GM19324 (cell line): ENCODE measurements around the gene STK4.

Experiments
- ATAC-seq: cut with Tn5 transposase; IDR thresholded peaks from one replicate; pipeline ENCODE4 v1.9.1; 2021; ENCODE audit warnings: mild to moderate bottlenecking, moderate library complexity; ENCODE audit not compliant: unreplicated experiment, low FRiP score

The STK4 gene

DNA sequence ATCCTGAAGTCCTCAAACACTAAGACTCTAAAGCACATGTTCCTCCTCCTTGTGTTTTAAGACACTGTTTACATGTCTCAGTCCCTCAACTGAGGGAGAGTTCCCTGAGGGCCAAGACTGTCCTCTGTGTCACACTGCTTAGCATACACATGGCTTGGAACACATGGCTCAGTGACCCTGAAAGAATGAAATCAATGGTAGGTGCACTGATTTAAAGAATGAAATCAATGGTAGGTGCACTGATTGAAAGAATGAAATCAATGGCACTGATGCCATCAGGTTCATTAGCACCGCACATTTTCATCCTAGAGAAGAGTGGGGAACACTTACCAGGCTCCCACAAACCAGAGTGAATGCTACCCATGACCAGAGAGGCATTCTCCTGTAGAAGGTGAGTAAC, 15.9 kb upstream of the STK4 start:
- ATAC-seq, result no peak

GRCh38 chr20:44952731-44953130, 13.6 kb upstream of the STK4 start:
- ATAC-seq, result no peak

DNA sequence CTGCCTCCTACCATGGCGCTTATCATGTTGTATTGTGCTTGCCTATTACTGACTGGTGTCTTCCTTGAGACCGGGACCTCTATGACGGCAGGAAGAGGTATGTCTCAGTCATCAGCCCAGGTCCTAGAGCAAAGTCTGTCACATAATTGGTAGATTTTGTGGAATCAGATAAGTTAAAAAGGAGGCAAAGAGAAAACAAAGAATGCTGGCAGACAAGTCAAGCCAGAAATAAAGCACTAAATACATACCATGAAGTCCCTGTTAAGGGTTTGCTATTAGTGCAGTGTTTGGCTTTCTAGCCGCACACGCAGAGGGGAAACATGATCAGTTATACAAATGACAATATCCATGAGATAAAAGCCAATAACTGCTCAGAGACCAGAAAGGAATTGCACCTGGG, 12.1 kb upstream of the STK4 start:
- no peak for ATAC-seq

GRCh38 chr20:44955270-44955669, 11.0 kb upstream of the STK4 start:
- no peak for ATAC-seq

DNA sequence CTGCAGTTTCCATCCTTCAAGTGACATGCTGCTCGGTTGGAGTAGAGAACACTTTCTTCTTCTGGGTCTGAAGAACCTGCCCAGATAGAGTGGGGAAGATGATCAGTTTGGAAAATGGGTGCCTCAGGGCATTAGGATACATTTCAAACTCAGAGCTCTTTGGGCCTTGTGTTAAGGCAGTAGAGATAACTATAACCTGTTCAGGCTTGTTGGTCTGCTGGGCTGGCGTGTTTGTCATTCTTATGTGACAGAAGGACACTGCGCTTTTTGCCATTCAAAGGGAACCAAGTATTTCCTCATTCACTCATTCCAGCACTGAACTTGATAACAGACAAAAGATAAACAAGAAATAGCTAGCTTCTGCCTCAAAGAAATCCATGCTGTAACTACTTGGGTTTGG, 9.9 kb upstream of the STK4 start:
- no peak for ATAC-seq

DNA sequence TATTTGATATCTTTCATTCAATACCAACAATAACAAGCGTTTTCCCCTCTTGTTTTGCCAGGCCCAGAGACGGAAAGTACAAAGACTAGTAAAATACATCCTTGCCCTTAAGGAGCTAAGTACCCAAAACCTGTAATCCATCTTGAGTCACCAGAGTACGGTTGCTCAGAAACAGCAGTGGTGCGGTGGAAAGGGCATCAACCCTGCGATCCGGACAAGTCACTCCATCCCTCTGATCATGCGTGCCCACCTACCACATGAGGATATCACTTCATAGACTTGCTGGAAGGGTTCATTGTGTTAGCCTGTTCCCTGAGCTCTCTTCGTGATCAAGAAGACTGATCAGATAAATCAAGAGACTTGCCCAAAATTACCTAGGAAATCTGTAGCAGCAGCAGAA, 8.0 kb upstream of the STK4 start:
- ATAC-seq, result no peak

- no peak for ATAC-seq
These were observed 7.2 kb upstream of the STK4 start for GRCh38 chr20:44959082-44959637.

DNA sequence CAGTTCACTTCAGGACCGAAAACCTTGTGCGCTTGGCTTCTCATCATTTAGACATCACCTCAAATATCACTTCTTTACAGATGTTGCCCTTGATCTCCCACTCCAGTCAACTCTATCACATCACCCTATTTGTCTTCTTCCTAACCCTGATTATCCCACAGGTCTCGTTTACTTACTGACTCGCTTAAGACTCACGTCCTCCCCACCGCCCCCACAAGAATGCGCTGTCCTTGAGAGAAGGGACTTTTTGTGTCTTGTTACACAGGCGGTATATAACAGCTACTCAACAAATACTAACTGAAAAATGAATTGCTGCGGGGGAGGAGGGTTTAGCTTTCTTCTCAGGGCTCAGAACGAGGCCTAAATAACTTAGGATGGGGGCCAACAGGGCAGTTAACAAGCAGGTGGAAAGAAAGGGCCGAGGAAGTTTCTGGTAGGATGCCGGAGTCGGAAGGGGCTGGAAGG, 6.6 kb upstream of the STK4 start:
- ATAC-seq, result no peak

DNA sequence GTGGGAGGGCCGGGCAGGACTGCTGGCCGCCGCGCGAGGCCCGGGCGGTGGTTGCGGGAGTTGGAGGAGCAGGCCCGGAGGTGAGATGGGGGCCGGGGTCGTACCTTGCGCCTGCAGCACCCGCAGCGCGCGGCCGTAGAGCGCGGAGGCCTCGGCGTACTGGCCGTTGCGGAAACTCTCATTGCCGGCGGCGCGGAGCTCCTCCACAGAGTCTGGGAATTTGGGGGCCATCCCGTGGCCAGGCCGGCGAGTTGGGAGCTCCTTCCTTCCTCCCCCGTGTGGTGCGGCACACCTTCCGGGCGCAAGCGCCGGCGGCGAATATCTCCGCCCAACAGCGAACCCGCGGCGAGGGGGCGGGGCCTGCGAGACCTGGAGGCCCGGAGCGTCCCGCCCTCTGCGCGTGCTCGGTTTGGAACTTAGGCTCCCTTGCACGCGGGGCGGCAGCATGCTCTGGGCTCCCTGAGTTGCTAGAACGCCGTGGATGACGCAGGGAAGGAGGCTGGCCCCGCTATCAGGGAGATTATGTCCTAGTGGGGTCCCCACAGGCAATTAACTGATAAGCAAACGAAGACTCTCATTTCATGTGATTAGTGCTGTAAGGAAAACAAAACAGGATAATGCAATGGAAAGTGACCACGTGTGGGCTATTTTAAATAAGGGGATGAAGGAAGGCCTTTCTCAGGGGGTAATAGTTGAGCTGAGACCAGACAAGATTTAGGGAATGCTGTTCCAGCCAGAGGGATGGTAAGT, 6.0 kb upstream of the STK4 start, which contains the start of gene TOMM34:
TOMM34 (minus strand) TSS at position 295 of the 750 bp plus-strand sequence; CDS start at position 231, 64 bp downstream.
- peak; percentile 87 for ATAC-seq

DNA sequence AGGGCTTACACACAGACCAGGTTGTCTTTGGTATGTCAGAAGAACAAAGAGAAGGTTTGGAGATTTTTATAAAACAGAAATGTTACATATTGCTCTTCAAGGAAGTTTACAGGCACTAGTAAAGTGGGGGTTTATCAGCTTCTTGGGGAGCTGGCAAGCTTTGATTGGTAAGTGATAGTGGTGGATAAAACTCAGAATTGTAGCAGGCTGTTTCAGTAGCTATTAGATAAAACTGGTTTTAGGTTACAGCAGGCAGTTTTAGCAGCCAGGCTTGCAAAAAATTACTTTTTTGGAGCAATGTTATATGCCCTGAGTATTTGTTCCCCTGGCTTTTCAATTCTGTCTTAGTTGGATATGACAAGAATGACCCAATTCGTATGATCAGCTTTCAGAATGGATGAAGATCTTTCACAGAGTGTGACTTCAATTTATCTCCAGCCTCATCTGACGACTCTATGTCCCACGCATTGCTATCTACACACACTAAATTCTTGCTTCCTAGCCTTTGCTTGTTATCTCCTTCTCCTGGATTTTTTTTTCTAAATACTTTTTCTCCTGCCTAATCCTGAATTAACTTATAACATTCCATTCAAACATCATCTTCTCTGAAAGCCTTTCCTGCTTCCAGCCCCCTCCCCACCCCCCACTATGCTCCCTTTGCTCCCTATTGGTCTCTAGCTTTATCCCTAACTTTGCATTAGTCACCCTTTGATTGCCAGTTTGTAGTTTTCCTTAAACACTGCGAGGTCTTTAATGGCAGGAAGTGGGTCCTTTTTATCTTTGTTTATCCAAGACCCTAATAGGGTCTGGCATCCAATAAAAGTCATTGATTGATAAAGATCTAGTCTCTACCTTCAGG, 5.1 kb upstream of the STK4 start:
- no peak for ATAC-seq

GRCh38 chr20:44961870-44962267, 4.4 kb upstream of the STK4 start:
- no peak for ATAC-seq

- ATAC-seq, result no peak
These were observed 3.8 kb upstream of the STK4 start for GRCh38 chr20:44962483-44962882.

GRCh38 chr20:44963325-44964215, 2.7 kb upstream of the STK4 start:
- ATAC-seq, result no peak

GRCh38 chr20:44965651-44966029, 672 bp upstream of the STK4 start:
- ATAC-seq, result no peak

GRCh38 chr20:44967207-44967807, 995 bp downstream of the STK4 start:
- ATAC-seq, result no peak

GRCh38 chr20:44969300-44969894, 3.1 kb downstream of the STK4 start:
- ATAC-seq, result no peak

DNA sequence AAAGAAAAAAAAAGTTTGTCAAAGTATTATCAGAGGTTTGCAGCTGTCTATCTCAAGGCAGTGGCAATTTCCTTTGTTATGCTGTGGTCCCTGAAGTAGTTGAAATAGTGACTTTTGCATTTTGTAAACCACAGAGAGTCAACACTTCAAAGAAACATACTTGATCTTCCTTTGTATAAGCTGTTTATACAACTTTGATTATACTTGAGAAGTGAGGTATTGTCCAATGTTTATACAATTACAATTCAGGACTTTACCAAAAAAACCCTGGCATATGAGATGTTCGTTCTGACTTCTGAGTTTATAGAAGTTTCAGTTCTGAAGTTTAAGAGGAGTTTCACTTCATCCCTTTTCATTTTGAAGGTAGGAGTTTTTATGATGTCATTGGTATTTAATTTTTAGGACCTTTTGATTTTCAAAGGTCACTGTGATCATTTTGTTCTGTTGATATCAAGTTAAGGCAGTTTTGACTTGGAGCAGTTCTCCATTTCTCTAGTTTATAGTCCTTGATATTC, 4.0 kb downstream of the STK4 start:
- ATAC-seq, result no peak

DNA sequence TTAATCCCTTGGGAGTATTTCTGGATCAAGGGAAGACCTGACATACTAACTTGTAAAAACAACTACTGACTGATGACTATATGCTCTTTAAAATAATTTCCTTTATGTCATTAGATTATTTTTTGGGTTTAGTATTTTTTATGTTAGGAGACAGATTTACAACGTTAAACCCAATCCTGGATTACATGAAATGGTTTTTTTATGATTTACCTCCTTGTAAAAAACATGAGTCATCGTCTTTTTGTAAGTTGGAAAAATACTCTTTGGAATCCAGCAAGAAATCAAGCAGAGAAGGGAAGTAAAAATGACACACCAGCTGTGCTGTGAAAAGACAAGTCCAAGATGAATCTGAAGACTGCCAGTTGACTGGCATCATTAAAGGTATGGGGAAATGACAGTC, 6.7 kb downstream of the STK4 start:
- ATAC-seq, result no peak

- no peak for ATAC-seq
These were observed 10.4 kb downstream of the STK4 start for GRCh38 chr20:44976698-44977097.
